Stimulated activated effector memory CD8-positive, alpha-beta T cell treated with anti-CD3 and anti-CD28 coated beads, Interleukin-12 subunit alpha, Interleukin-12 subunit beta, amount 100 ng/mL, for 72 hours (primary cell): ENCODE data around the gene ZNF638.
"Not testable (repeated sequence)": the region's sequence is repeated elsewhere in the genome, so short reads cannot be mapped to it uniquely, and the experiment has no call there.

Experiments used
- ATAC-seq: fragments of 150-1000 bp; cut with Tn5 transposase; 2 replicates; pipeline ENCODE4 v1.10.0; 2021
- DNase-seq, 2 donors: peaks; one replicate each; pipeline ENCODE4 v3.0.0; 2021 to 2022; ENCODE audit warnings: low spot score in 2 of 2
- H3K27ac Mint-ChIP-seq: one replicate; pipeline ENCODE4 v1.8.0; 2022; ENCODE audit warnings: mild to moderate bottlenecking, mixed read lengths
- H3K36me3 Mint-ChIP-seq: one replicate; pipeline ENCODE4 v1.8.0; 2022; ENCODE audit warnings: mild to moderate bottlenecking, mixed read lengths
- H3K4me1 Mint-ChIP-seq: one replicate; pipeline ENCODE4 v1.8.0; 2022; ENCODE audit warnings: mixed read lengths
- H3K4me3 Mint-ChIP-seq: one replicate; pipeline ENCODE4 v1.8.0; 2022; ENCODE audit warnings: mild to moderate bottlenecking, mixed read lengths
- H3K9me3 Mint-ChIP-seq: one replicate; pipeline ENCODE4 v1.8.0; 2022; ENCODE audit warnings: mixed read lengths

ZNF638 gene, protein sequence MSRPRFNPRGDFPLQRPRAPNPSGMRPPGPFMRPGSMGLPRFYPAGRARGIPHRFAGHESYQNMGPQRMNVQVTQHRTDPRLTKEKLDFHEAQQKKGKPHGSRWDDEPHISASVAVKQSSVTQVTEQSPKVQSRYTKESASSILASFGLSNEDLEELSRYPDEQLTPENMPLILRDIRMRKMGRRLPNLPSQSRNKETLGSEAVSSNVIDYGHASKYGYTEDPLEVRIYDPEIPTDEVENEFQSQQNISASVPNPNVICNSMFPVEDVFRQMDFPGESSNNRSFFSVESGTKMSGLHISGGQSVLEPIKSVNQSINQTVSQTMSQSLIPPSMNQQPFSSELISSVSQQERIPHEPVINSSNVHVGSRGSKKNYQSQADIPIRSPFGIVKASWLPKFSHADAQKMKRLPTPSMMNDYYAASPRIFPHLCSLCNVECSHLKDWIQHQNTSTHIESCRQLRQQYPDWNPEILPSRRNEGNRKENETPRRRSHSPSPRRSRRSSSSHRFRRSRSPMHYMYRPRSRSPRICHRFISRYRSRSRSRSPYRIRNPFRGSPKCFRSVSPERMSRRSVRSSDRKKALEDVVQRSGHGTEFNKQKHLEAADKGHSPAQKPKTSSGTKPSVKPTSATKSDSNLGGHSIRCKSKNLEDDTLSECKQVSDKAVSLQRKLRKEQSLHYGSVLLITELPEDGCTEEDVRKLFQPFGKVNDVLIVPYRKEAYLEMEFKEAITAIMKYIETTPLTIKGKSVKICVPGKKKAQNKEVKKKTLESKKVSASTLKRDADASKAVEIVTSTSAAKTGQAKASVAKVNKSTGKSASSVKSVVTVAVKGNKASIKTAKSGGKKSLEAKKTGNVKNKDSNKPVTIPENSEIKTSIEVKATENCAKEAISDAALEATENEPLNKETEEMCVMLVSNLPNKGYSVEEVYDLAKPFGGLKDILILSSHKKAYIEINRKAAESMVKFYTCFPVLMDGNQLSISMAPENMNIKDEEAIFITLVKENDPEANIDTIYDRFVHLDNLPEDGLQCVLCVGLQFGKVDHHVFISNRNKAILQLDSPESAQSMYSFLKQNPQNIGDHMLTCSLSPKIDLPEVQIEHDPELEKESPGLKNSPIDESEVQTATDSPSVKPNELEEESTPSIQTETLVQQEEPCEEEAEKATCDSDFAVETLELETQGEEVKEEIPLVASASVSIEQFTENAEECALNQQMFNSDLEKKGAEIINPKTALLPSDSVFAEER (N-terminal part only)

DNA sequence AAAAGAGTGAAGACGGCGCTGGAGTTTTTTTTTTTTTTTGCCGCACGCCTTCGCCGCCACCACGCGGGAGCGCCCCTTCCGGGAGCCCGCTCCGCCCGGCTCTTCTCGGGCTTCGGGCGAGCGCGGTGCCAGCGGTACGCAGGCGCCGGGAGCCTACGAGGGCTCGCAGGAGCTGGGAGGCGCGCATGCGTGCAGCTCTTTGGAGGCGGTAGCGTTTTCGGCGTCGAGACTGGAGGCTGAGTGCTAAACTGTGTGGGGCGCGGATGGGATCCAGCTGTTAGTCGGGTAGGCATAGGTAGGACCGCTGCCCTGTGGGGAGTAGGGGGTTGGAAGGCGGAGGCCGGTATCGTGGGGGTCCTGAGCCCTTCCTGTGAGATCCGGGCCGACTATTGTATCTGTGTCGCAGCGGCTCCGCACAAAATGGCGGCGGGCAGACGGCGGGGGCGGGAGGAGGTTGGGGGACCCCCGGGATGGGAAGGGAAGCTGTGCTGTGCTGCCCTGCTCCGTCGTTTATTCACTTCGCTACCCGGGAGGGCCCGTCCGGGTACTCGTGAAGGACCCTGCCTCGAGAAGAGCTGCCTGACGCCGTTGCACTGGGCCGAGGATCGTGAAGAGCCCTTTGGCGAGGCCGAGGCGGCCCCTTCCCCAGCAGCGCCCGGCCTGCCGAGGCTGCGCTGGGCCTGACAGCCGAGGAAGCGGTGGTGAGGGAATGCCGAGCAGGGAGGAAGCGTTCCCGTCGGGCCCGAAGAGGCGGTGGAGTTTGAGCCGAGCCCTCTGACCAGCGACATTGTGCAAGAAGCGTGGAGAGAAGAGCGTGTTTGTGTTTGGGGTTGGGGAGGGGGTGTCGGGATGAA is at the start of gene ZNF638:
ZNF638 (plus strand) TSS at position 202 of the 854 bp plus-strand sequence. CDS start 17,173 bp downstream, outside the sequence.
- Mint-ChIP-seq H3K27ac (peak within 1 kb of the TSS; percentile 100), H3K36me3 (peaks cover 50% of the 10 kb centered on the region), H3K9me3 (no peaks in the 10 kb centered on the region), H3K4me1 (peaks cover 16% of the 10 kb centered on the region), H3K4me3 (peak within 1 kb of the TSS; percentile 96)
- peak; percentile 98 for ATAC-seq
- peak; percentile 86 to 94 for DNase-seq

DNA sequence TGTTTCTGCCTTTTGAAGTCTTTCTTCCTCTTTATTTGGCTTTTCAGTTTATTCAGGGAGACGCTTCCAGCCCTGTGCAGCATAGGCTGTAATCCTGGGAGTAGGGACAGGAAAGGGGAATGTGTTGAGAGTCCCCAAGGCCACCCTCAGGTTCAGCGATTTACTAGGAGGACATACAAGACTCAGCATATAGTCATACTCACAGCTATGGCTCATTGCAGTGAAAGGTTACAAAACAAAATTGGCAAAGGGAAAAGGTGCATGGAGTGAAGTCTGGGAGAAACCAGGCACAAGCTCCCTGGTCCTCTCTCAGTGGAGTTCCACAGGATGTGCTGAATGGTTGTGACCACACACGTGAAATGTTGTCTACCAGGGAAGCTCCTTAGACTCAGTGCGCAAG is 49.6 kb upstream of the ZNF638 start:
- DNase-seq (no peak), ATAC-seq (no peak)
- Mint-ChIP-seq H3K4me3 (no peak overlapping the region), H3K27ac (no peak overlapping the region), H3K36me3 (no peaks in the 10 kb centered on the region), H3K4me1 (peaks cover 11% of the 10 kb centered on the region), H3K9me3 (no peaks in the 10 kb centered on the region)

DNA sequence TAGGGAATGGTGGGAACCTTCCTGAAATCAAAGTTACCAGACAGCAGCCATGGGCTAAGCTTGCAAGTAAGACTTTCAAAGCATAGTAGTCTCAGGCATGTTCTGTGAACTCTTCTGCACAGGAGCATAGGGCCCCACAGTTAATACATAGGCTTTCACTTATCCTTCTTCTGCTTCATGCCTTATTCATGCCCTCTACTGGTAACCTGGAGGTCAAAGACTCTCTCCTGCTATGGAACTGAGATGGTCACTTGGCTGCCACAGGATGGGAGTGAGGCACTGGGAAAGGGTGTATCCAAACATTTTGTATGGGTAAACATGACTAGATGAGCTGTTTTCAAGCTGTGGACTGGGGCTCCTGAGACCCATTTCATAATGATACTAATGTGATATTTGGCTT is 49.1 kb upstream of the ZNF638 start:
- no peak for ATAC-seq
- H3K4me1 Mint-ChIP-seq = peaks cover 6% of the 10 kb centered on the region
- no peak for DNase-seq
- H3K9me3 Mint-ChIP-seq = no peaks in the 10 kb centered on the region
- no peak overlapping the region for H3K4me3 Mint-ChIP-seq
- no peaks in the 10 kb centered on the region for H3K36me3 Mint-ChIP-seq
- no peak overlapping the region for H3K27ac Mint-ChIP-seq

DNA sequence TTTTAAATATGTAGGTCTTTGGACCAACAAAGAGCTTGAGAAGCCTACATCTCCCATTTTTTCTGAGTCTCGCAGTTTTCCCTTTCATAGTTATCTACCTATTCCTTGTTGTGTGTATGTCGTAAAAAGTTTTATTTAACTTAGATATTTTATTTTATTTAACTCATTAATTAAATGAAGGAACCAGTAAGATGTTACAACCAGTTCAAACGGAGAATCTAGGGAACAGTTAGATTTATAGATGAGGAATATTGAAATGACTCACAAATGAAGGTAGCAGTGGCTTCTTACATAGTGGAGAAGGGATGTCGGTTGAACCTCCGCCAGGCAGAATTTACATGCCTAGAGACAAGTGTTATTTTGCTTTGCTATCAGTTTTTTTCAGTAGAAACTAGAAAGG is 48.5 kb upstream of the ZNF638 start:
- Mint-ChIP-seq H3K27ac (no peak overlapping the region), H3K9me3 (no peaks in the 10 kb centered on the region), H3K4me3 (no peak overlapping the region), H3K4me1 (no peaks in the 10 kb centered on the region), H3K36me3 (no peaks in the 10 kb centered on the region)
- ATAC-seq (no peak), DNase-seq (no peak)

DNA sequence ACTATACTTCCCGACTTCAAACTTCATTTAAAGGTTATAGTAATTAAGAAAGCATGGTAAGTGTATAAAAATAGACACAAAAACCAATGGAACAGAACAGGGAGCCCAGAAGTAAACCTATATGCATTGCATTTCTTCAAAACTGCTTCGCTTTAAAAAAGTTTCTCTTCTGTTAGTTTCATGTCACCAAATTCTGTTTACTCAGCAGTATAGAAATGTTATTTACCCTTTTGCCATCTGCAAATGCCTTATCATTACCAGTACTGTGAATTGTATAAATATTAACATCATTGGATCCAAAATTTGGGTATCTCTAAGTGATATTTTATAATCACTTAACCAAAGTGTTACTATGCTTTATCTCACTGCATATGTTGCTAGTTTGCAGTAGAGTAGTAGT is 45.9 kb upstream of the ZNF638 start:
- Mint-ChIP-seq H3K4me3 (no peak overlapping the region), H3K36me3 (no peaks in the 10 kb centered on the region), H3K9me3 (no peaks in the 10 kb centered on the region), H3K27ac (no peak overlapping the region), H3K4me1 (no peaks in the 10 kb centered on the region)
- DNase-seq (no peak), ATAC-seq (no peak)

DNA sequence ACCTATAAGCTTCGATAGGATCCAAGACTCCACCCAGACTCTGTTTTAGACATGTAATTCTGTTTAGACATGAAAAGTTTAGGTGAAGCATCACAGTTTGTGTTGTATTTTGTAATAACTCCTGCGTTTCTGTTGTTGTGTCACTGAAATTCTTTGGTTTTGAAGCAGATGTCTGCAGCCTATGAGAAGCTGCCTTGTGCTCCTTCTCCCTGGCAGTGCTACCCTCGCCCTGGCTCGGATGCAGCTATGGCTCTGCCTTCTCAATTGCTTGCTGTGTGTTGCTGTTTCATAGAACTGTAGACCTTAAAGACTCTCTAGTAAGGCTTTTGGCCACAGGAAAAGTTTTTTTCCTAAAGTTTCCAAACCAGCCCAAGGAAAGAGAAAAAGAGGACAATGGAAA is 40.2 kb upstream of the ZNF638 start:
- Mint-ChIP-seq H3K36me3 (no peaks in the 10 kb centered on the region), H3K4me3 (no peak overlapping the region), H3K4me1 (no peaks in the 10 kb centered on the region), H3K27ac (no peak overlapping the region), H3K9me3 (no peaks in the 10 kb centered on the region)
- DNase-seq = no peak
- no peak for ATAC-seq

DNA sequence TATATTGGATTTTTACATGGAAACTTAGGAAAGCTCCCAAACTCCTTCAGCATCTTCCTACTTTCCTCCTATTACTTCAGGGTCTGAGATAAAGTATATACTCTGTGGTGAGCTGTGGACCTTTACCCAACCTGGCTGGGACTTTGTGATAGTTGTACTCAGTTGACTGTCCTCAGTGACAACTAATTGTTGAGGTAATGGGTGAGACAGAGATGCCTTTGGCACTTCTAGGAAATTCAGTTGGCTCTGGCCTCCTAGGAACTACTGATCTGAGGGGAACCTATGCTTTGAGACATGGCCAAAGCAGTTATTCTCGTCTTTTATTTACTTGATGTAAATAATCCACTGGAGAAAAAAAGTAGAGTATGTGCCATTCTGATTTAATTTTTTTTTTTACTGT is 39.4 kb upstream of the ZNF638 start:
- no peaks in the 10 kb centered on the region for H3K4me1 Mint-ChIP-seq
- DNase-seq = no peak
- no peak overlapping the region for H3K27ac Mint-ChIP-seq
- no peak overlapping the region for H3K4me3 Mint-ChIP-seq
- no peak for ATAC-seq
- H3K9me3 Mint-ChIP-seq = no peaks in the 10 kb centered on the region
- no peaks in the 10 kb centered on the region for H3K36me3 Mint-ChIP-seq

DNA sequence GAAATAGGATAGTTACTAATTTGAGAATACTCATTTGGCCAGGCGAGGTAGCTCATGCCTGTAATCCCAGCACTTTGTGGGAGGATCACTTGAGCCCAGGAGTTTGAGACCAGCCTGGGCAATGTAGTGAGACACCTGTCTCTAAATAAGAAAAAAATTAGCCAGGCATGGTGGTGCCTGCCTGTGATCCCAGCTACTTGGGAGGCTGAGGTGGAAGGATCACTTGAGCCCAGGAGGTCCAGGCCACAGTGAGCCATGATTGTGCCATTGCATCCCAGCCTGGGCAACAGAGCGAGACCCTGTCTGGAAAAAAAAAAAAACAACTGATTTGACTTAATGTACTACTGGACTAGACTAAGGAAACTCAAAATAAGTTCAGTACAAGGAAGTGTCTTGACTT is 32.7 kb upstream of the ZNF638 start:
- Mint-ChIP-seq H3K4me3 (no peak overlapping the region), H3K36me3 (no peaks in the 10 kb centered on the region), H3K27ac (no peak overlapping the region), H3K4me1 (no peaks in the 10 kb centered on the region), H3K9me3 (no peaks in the 10 kb centered on the region)
- DNase-seq = no peak
- ATAC-seq = no peak

DNA sequence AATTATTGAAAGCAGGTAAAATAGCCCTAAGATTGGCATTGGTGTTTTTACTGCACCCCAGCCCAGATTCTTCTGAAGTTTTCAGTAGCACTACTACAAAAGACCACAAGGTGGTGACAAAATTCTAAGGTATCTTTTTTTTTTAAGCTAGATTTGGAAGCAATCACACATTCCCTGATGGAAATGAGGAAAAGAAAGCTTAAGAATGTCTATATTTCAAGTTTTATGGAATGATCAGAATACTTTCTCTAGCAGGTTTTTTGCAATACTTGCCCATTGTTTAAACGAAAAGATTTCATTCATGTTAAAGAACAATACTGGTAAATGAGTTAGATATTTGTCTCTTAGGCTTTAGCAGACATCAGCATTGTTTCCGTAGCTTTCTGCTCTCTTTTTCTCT is 32.1 kb upstream of the ZNF638 start:
- H3K36me3 Mint-ChIP-seq = no peaks in the 10 kb centered on the region
- H3K4me1 Mint-ChIP-seq = no peaks in the 10 kb centered on the region
- DNase-seq = no peak
- H3K9me3 Mint-ChIP-seq = no peaks in the 10 kb centered on the region
- no peak overlapping the region for H3K4me3 Mint-ChIP-seq
- no peak for ATAC-seq
- H3K27ac Mint-ChIP-seq = no peak overlapping the region

DNA sequence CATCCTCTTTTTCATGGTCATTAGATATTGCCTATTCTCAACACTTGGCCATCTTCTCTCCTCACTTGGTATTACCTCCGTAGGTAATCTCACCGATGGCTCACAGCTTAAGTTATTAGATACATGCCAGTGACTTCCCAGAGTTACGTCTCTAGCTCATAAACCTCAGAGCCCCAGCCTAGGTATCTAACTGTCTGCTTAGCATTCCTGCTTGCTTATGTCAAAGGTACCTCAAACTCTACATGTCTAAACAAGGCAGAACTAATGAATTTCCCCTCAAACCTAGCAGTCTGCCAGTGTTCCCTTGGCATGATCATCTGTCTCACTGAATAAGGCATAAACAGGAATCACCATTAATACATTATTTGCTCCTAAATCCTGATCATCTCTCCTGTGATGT is 27.7 kb upstream of the ZNF638 start:
- DNase-seq (no peak), ATAC-seq (no peak)
- H3K27ac Mint-ChIP-seq = no peak overlapping the region
- no peaks in the 10 kb centered on the region for H3K36me3 Mint-ChIP-seq
- no peak overlapping the region for H3K4me3 Mint-ChIP-seq
- no peaks in the 10 kb centered on the region for H3K9me3 Mint-ChIP-seq
- no peaks in the 10 kb centered on the region for H3K4me1 Mint-ChIP-seq

DNA sequence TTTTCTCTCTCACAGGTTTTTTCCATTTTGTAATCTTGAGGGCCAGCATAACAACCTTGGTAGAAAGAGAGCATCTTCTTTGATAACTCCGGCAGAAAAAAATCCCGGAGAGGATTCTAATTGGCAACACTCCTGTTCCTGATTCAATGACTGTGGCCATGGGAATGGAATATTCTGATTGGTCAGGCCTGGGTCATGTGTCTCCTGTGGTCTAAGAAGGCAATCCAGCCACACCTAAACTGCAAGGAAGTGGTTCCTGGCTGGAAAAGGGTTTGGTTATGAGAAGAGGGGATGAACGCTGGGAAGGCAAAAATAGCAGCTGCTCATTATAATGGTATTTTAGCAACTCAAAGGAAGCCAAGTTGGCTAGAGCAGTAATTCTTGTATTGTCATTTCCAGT is 24.8 kb upstream of the ZNF638 start:
- no peaks in the 10 kb centered on the region for H3K4me1 Mint-ChIP-seq
- no peaks in the 10 kb centered on the region for H3K36me3 Mint-ChIP-seq
- H3K9me3 Mint-ChIP-seq = no peaks in the 10 kb centered on the region
- no peak overlapping the region for H3K4me3 Mint-ChIP-seq
- ATAC-seq (no peak), DNase-seq (no peak)
- no peak overlapping the region for H3K27ac Mint-ChIP-seq

DNA sequence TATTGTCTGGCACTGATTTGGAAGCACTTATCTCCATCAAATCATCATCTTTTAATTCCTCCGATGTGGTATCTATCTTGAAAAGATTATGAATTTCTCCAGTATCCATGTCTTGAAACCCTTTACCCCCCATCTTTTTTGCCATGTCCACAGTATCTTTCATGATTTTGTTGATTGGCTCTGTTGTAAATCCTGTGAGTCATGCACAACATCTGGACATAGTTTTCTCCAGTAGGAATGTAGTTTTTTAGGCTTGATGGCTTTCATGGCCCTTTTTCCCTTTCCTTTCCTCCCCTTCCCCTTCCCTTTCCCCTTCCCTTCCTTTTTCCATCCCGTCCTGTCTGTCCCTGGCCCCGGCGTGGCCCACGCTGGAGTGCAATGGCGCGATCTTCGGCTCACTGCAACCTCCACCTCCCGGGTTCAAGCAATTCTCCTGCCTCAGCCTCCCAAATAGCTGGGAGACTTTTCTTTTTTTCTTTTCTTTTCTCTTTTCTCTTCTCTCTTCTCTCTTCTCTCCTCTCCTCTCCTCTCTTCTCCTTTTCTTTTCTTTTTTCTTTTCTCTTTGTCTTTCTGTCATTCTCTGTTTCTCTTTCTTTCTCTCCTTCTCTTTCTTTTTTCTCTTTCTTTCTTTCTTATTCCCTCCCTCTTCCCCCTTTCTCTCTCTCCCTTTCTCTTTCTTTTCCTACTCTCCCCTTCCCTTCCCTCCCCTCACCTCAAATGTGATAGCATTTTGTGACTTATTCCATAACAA is 18.4 kb upstream of the ZNF638 start:
- H3K9me3 Mint-ChIP-seq = no peaks in the 10 kb centered on the region
- no peak overlapping the region for H3K27ac Mint-ChIP-seq
- H3K36me3 Mint-ChIP-seq = no peaks in the 10 kb centered on the region
- H3K4me1 Mint-ChIP-seq = no peaks in the 10 kb centered on the region
- no peak overlapping the region for H3K4me3 Mint-ChIP-seq
- no peak for DNase-seq
- ATAC-seq = no peak

DNA sequence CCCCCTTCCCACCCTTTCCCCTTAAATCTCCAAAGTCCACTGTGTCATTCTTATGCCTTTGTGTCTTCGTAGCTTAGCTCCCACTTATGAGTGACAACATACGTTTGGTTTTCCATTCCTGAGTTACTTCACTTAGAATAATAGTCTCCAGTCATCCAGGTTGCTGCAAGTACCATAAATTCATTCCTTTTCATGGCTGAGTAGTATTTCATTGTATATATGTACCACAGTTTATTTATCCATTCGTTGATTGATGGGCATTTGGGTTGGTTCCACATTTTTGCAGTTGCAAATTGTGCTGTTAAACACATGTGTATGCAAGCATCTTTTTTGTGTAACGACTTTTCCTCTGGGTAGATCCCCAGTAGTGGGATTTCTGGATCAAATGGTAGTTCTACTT is 14.5 kb upstream of the ZNF638 start:
- H3K4me3 Mint-ChIP-seq = no peak overlapping the region
- H3K4me1 Mint-ChIP-seq = no peaks in the 10 kb centered on the region
- H3K9me3 Mint-ChIP-seq = peaks cover 13% of the 10 kb centered on the region
- no peaks in the 10 kb centered on the region for H3K36me3 Mint-ChIP-seq
- ATAC-seq = no peak
- DNase-seq = no peak
- H3K27ac Mint-ChIP-seq = no peak overlapping the region

DNA sequence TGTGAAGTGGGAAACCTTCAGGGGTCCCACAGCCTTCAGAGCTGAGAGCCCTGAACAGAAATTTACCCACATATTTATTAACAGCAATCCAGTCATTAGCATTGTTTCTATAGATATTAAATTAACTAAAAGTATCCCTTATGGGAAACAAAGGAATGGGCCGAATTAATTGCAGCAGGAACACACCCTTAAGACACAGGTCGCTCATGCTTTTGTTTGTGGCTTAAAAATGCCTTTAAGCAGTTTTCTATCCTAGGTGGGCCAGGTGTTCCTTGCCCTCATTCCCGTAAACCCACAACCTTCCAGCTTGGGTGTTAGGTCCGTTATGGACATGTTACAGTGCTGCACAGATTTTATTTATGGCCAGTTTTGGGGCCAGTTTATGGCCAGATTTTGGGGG is 13.7 kb upstream of the ZNF638 start:
- not testable (repeated sequence) for H3K36me3 Mint-ChIP-seq, H3K4me3 Mint-ChIP-seq, H3K27ac Mint-ChIP-seq, ATAC-seq, H3K4me1 Mint-ChIP-seq, DNase-seq
- peaks cover 20% of the 10 kb centered on the region for H3K9me3 Mint-ChIP-seq
